GM12801 (cell line): ENCODE measurements around the gene APOA5.

Experiments used
- CTCF ChIP-seq: IDR thresholded peaks from one replicate; pipeline ENCODE4 v1.5.1; 2011; ENCODE audit warnings: control low read depth; ENCODE audit not compliant: insufficient read length; ENCODE audit errors: extremely low read depth

Gene APOA5

GRCh38 chr11:116791002-116791812, 472 bp downstream of the APOA5 start:
- TF ChIP-seq CTCF: no peak

GRCh38 chr11:116790167-116791001, 1.3 kb downstream of the APOA5 start:
- no peak for TF ChIP-seq CTCF

- TF ChIP-seq CTCF: no peak
Measured at GRCh38 chr11:116788975-116789374, 2.7 kb downstream of the APOA5 start.

- no peak for TF ChIP-seq CTCF
Measured at GRCh38 chr11:116788534-116788933, 3.1 kb downstream of the APOA5 start.

GRCh38 chr11:116787786-116788486, 3.7 kb downstream of the APOA5 start, which contains the start of gene ZPR1:
Gene ZPR1, minus strand, starts transcription at chr11:116788023. Its CDS starts 33 bp downstream, at chr11:116787990.
- TF ChIP-seq CTCF: no peak

- no peak for TF ChIP-seq CTCF
Measured at GRCh38 chr11:116787436-116787785, 4.3 kb downstream of the APOA5 start.

- TF ChIP-seq CTCF: no peak
Measured at GRCh38 chr11:116786966-116787365, 4.7 kb downstream of the APOA5 start.
